Stomach (tissue), 9 donors: ENCODE results near the gene POLD4. TPM values are rescaled to one million over a fixed set of nuclear protein-coding genes. Genes with fewer than 3 reads are reported as not detected.
A peak's percentile ranks its signal among the peaks of the same experiment; 100 is the strongest.

ENCODE experiments used
- DNase-seq, 2 donors: peaks; one replicate each; pipeline versions ENCODE4 v3.0.0 to v3.0.0-alpha.2; 2013 to 2019
- H3K27ac ChIP-seq, 5 donors: fragments of 200-600 bp in 4 of 5; sonication (generic) in 4 of 5; one replicate each; pipeline ENCODE4 v1.5.1; 2013 to 2019; ENCODE audit warnings: mild to moderate bottlenecking in 1 of 5, moderate library complexity in 1 of 5
- H3K27me3 ChIP-seq, 3 donors: fragments of 200-600 bp; sonication (generic); one replicate each; pipeline ENCODE4 v1.5.1; 2017 to 2019; ENCODE audit warnings: mixed run types in 1 of 3
- H3K36me3 ChIP-seq, 4 donors: fragments of 200-600 bp; sonication (generic); 1 replicate in 3 of 4; 2 replicates in 1 of 4; pipeline ENCODE4 v1.5.1; 2016 to 2019
- H3K4me1 ChIP-seq, 4 donors: fragments of 200-600 bp; sonication (generic); one replicate each; pipeline ENCODE4 v1.5.1; 2016 to 2019
- H3K4me3 ChIP-seq, 4 donors: fragments of 200-600 bp; sonication (generic) in 3 of 4; one replicate each; pipeline ENCODE4 v1.5.1; 2016 to 2019; ENCODE audit warnings: mild to moderate bottlenecking in 1 of 4
- H3K9me3 ChIP-seq, 4 donors: fragments of 200-600 bp; sonication (generic); one replicate each; pipeline ENCODE4 v1.5.1; 2016 to 2019
- CTCF ChIP-seq, 7 experiments: fragments of 450-650 bp in 4 of 7; fragments of 200-600 bp in 3 of 7; sonication (generic) in 3 of 7; IDR thresholded peaks; one replicate each; pipeline ENCODE4 v1.5.1; 2016 to 2019; ENCODE audit warnings: antibody characterized with exemption in 7 of 7, control low read depth in 2 of 7, mild to moderate bottlenecking in 1 of 7
- EP300 ChIP-seq: sonication (generic); formaldehyde crosslinking; IDR thresholded peaks from one replicate; pipeline ENCODE4 v1.6.1; 2017; ENCODE audit warnings: antibody characterized with exemption
- POLR2A ChIP-seq, 4 donors: fragments of 450-650 bp; IDR thresholded peaks; one replicate each; pipeline ENCODE4 v1.6.1; 2016; ENCODE audit warnings: antibody characterized with exemption in 4 of 4, control low read depth in 2 of 4, mild to moderate bottlenecking in 1 of 4, moderate library complexity in 1 of 4
- POLR2AphosphoS5 ChIP-seq, 3 donors: sonication (generic); formaldehyde crosslinking; IDR thresholded peaks; one replicate each; pipeline ENCODE4 v1.6.1; 2016; ENCODE audit warnings: antibody characterized with exemption in 3 of 3
- WGBS, 5 donors: extraction: QIAGEN DNeasy Blood & Tissue Kit in 3 of 5; methylation state at CpG; one replicate each; pipeline versions ENCODE4 v1.1.5 to v1.1.7; 2013 to 2018; 5-methylcytosine and 5-hydroxymethylcytosine counted together
- intact Hi-C: fragments of 100-400 bp; cut with DNase I; formaldehyde crosslinking; loops from one replicate; pipeline ENCODE4 v1.15.1; 2023; ENCODE audit warnings: low total_unique reads
- polyA plus RNA-seq, 3 donors: library from polyadenylated mRNA; stranded (reverse); fragments of 200-250 nt; gene quantifications; one replicate each; pipeline ENCODE4 v1.2.3, GENCODE V29; 2013
- total RNA-seq, 5 donors: library from RNA; depleted of rRNA; stranded (reverse); fragments of >200 nt; gene quantifications; one replicate each; pipeline versions ENCODE4 v1.1.0 to v1.2.3, GENCODE V29; 2014 to 2016
- donor health status: healthy with polysubstance abuse.
- donor health status: Bipolar disorder and iron deficiency.
- donor health status: healthy.

The POLD4 gene
- total and polyA plus RNA-seq, 8 donors, result 13.8 to 316 (median 109) TPM

- TF ChIP-seq POLR2AphosphoS5 (IDR thresholded peaks at IDR 0.05), result no peak
- TF ChIP-seq POLR2A (IDR thresholded peaks at IDR 0.05), result no peak
- TF ChIP-seq EP300, result no peak
- TF ChIP-seq CTCF (IDR thresholded peaks at IDR 0.05), result no peak
- intact Hi-C loops, result loop anchor here (5.0 kb wide), 1 partner anchor 34 kb away; no protein-coding TSS in a partner anchor
- Histone ChIP-seq H3K4me1 (peaks cover 33 to 73% (median 55%) of the 10 kb centered on the region in 4 donors), H3K4me3 (no peak overlapping the region), H3K36me3 (peaks cover 0 to 7% (median 0%) of the 10 kb centered on the region in 4 donors), H3K9me3 (no peaks in the 10 kb centered on the region), H3K27ac (peak overlapping the region in 2 of 5 donors; percentile 25 to 27), H3K27me3 (no peaks in the 10 kb centered on the region)
- WGBS, 5 donors, result 58 to 72% (median 68%) methylated on average over 11 of the region's 11 CpGs
- no peak for DNase-seq
Observed at GRCh38 chr11:67347964-67348749, 5.2 kb downstream of the POLD4 start.

- intact Hi-C loops, result loop anchor here (5.0 kb wide), 1 partner anchor 36 kb away; no protein-coding TSS in a partner anchor
- no peaks in the 10 kb centered on the region for H3K36me3 ChIP-seq
- 40 to 53% (median 42%) methylated on average over 7 of the region's 7 CpGs for WGBS, 5 donors
- no peak overlapping the region for H3K4me3 ChIP-seq
- H3K9me3 ChIP-seq, result no peaks in the 10 kb centered on the region
- H3K4me1 ChIP-seq, result peaks cover 17 to 57% (median 36%) of the 10 kb centered on the region in 4 donors
- H3K27me3 ChIP-seq, result no peaks in the 10 kb centered on the region
- peak overlapping the region; percentile 41 to 70 (median 62) for H3K27ac ChIP-seq
- peak; percentile 68 to 89 for DNase-seq
- TF ChIP-seq POLR2AphosphoS5 (IDR thresholded peaks at IDR 0.05), result peak in 2 of 3 donors; percentile 34 to 81
- peak in 5 of 7 experiments; percentile 46 to 69 (median 52) for TF ChIP-seq CTCF (IDR thresholded peaks at IDR 0.05)
- no peak for TF ChIP-seq EP300
- no peak for TF ChIP-seq POLR2A (IDR thresholded peaks at IDR 0.05)
Observed at GRCh38 chr11:67345920-67346819, 7.2 kb downstream of the POLD4 start.

- intact Hi-C loops, result loop anchor here (5.0 kb wide), 1 partner anchor 37 kb away; no protein-coding TSS in a partner anchor
- H3K27ac ChIP-seq, result peak overlapping the region; percentile 41 to 70 (median 62)
- no peaks in the 10 kb centered on the region for H3K36me3 ChIP-seq
- H3K4me1 ChIP-seq, result peaks cover 11 to 49% (median 28%) of the 10 kb centered on the region in 4 donors
- 39 to 60% (median 49%) methylated on average over 8 of the region's 8 CpGs for WGBS, 5 donors
- DNase-seq, result peak in 1 of 2 donors; percentile 71
- no peaks in the 10 kb centered on the region for H3K9me3 ChIP-seq
- no peaks in the 10 kb centered on the region for H3K27me3 ChIP-seq
- H3K4me3 ChIP-seq, result no peak overlapping the region
- TF ChIP-seq EP300, result no peak
- TF ChIP-seq CTCF (IDR thresholded peaks at IDR 0.05), result no peak
- no peak for TF ChIP-seq POLR2A (IDR thresholded peaks at IDR 0.05)
- no peak for TF ChIP-seq POLR2AphosphoS5 (IDR thresholded peaks at IDR 0.05)
Observed at GRCh38 chr11:67345247-67345919, 8.0 kb downstream of the POLD4 start.
